DMS153 treated with DMSO at 0.1 percent for 48 hours (cell line): ENCODE results near the gene SYNDIG1.
"Not testable (repeated sequence)": the region's sequence is repeated elsewhere in the genome, so short reads cannot be mapped to it uniquely, and the experiment has no call there.

Experiments
- DNase-seq: peaks from one replicate; lab custom pipeline; 2025; ENCODE audit not compliant: unreplicated experiment; lab: John Stamatoyannopoulos, UW

The SYNDIG1 gene

DNA sequence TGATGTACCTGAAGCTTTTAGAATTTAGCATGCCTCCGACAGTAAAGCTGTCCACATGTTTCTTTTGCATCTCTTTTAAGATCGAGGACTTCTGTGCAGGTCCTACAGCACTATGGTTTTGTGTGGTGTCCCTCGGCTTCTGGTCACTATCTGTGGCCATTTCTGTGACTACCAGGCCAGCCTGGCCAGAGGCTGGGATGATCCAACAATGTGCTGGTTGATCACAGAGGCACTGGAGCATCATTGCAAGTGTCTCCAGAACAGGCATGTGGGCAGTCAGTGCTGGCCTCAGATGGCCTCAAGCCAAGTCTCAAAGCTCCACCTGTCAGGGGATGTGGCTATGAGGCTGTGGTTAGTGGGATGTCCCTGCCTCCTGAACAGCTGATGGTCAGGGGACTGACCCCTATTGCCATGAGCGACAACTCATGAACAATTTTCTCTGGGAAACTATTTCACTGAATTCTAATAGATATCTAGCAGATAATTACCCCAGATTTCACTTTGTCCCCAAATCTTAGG, 136.6 kb downstream of the SYNDIG1 start:
- no peak for DNase-seq

DNA sequence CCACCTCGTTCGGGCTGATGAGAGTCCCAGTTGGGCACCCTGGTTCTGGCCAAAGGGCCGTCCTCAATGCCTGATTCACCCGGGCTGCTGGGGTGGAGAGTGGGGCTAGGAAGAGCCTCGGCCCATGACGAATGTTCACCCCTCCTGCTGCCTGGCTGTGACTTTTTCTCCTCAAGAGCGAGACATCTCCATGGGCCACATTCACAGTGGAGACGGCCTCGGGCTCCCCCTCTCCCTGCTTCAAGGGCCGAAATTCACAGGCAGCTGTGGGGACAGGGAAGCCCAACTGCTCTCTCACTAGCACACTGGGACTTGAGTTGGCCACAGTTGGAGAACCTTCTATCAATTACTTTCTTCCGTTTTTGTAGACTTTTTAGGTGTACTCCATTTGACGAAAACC, 138.0 kb downstream of the SYNDIG1 start:
- no peak for DNase-seq

DNA sequence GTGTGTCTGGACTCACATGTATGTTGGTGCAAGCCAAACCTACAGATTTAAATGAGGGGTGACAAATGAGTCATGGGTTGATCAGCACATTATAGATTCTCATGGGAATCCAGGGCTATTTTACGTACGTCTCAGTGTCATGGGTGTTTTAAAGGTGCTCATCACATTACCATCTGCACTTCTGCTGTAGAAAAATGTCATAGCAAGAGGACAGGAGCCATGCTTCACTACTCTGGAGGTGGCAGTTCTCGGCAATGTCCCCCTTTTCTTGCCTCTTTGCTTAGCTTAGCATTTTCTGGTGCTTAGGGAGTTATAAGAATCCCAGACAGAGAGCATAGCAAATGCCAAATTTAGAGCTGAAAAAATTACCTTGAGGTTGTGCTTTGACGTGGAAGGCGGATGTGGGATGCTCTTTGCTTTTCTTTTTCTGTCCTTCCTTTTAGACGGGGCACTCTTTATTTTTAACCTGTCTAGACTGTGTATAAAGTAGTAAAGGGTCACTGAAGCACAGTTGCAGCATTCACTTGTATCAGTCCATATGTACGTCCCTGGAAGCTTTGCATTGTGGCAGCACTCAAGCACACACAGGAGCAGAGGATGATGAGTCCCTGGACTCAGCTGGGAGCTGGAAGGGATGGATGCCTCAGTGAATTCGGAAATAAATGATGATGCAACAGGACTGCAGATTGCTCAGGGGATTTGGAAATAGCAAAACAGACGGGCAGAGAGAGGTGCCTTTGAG, 139.7 kb downstream of the SYNDIG1 start:
- DNase-seq: no peak

DNA sequence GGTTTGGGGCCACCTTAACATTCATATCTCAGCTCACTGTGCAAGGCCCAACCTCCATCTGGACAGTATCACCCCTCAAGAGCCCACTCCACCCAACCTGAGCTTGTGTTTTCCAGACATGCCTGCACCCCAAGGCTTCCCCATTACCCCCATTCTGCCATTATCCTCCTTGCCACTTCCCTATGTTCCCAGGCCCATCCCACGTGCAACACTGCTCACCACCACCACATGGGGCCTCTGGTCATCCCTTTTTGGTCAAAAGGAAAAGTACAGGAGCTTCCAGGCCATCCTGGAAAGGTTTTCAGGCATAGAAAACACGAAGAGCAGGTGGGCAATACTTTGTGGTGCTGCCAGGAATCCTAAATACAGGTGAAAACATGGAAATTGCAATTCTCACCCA, 140.3 kb downstream of the SYNDIG1 start:
- no peak for DNase-seq

DNA sequence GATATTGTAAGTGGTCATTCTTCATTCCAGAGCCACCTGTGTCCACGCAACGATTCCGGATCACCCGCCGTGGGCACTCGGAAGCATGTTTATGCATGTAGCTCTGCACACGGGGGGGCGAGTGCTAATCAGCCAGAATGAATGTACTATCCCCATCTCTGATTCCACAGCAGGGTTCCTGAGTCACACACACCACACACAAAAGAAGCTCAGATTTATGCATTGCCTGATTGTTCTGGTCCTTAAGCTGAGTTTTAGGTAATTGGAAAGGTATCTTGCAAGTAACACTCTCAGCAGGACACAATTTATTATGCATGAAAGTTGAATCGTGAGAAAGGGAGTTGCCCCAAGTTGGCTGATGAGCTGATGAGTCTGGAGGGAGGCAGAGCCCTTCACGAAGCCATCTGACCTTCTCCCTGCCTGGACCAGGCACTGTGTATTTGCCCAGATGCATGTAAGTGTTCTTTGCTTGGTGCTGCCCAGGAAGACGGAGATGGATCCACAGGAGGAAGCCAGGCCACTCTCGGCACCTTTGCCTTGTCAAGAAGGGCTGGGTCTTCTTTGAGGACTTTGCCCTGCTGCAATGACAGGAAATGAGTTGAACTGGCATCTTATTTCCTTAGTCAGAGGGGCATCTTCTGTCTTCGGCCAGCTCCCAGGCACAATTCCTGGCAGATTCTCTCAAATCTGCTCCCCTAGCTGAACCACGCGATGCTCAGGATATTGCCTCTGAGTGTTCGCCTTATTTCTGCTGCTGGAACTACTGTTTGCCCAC, 141.1 kb downstream of the SYNDIG1 start:
- no peak for DNase-seq

DNA sequence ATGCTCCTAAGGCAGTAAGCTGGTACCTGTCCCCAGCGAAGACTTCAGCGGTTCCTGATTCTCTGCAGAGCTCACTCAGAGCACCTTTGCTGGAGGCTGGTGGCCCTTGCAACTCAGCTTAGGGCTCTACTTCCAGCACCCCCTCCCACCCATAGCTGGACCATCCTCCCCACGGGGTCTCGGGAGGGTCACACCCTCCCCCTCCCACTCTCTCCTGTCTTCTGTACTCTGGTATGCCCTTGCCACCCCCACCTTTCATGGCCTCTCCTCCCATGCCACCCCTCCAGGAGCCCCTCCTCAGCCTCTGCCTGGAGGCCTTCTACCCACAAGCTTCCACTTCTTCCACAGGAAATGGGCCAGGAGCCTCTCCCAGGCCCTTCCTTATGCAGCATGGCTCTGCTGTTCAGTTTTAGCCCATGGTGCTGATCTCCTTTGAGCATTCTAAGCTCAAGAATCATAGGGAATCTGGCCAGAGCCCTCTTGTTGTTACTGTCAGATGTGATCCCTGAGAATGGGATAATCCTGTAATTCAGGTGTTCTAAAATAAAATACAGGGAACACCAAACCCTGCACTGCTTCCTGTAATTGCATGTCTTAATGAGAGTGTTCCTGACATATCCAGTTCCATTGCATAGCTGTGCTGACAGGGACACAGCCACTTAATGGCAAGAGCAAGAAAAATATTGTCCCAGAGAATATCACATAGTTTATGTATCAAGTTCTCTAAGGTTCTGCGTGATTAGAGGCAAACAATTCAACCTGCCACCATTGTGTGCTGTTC, 142.1 kb downstream of the SYNDIG1 start:
- DNase-seq: no peak

DNA sequence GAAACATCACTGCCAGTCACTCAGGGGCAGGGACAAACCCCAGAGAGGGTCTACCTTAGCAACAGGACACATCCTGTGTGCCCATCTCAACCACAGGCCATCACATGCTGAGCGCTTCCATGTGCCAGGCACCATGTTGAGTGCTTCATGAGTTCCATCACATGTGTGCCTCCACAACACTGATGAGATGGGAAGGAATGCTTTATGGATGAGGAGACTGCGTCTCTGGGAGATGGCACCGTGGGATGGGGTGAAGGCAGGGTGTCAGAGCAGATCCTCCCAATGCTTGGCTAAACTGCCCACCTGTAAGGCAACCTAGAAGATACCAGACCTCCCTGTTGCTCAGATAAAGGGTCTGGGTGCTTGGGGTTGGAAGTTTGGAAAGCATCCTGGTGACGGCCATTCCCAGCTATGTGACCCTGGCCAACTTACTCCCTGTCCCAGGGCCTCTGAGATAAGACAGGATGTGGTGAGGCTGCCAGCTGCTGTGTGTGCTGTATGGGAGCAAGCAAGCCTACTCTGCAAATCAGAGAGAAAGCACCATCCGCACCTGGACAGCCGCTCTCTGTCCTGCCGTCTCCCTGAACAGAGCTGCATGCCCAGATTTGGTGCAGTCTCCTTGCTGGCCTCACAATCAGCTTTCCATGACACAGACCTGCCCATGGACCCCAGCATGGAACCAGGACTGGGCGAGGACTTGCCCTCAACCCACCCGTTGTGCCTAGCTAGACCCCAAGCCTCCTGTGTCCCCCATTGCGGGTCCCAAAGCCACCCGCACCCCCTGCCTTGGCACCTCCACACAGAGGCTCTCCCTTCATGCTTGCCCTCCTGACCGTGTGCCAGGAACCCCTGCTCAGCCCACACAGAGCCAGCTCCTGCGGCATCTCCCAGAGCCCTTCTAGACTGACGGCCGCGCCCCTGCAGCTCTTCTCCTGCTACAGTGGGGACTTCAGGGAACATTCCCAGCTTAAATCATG, 143.7 kb downstream of the SYNDIG1 start:
- DNase-seq: no peak

DNA sequence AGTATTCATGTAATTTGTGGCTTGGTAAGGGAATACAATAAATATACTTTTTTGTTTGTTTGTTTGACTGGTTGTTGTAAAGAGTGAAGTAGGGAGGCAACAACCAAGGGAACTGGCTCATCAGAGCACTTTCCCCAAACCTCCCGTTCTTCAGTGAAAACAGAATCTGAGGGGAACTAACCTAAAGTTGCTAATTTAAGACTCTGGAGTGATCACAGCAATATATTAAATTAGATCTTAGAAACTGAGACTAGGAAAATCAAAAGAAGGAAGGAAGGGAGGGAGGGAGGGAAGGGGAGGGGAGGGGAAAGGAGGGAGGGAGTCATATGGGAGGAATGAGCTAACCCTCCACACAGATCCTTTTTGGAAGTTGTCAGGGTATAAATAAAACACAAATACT, 144.9 kb downstream of the SYNDIG1 start:
- DNase-seq: no peak

DNA sequence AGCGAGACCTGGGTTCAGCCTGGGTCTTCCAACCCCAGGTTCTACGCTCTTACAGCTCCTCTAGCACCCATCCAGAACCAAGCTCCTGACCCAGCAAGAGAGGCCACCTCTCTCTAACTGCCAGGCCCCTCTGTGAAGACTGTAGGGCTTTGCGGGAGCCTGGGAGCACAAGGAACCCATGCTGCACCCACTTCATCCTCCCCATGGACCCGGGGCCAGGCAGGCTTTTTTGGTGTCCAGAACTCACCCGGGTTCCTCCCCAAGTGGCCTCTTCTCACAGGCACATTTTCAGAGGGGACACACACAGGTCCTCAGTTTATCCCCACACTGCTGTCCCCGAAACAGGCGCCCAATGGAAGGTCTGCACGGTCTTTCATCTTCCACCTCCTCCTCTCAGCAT, 145.9 kb downstream of the SYNDIG1 start:
- no peak for DNase-seq

DNA sequence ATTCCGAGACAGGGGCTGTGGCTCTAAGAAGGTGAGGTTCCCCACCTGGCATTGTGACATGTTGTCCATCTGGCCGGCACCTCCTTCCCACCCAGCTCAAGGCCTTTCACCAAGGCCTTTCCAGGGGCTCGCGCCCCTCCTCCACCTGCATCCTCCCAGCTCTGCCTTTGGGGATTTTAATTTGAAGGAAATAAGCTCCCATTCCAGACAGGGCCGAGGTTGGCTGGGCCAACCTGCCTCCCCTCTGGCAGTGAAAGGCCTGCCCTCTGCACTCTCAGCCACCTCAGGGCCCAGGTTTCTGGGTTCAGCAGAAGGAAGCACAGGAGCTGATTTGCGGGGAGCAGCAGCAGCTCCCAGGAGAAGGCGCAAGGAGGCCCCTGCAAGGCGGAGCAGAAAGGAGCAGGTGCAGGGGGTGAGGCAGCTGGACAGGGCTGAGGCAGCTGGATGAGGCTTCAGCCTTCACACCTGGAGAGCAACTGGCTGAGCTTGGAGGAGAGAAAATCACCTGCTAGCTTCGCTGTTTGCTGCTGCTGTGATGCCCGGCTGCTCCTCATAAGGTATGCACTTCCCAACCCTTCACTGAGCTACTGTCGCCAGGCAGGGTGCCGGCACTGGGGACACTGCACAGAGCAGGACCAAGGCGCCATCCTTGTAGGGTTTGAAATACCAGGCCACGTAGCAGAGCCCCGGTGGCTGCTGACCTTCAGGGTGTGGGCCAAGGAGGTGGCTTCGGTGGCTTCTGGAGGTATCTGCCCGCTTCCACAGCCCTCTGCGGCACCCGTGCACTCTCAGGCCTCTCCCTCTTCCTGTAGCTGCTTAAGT, 147.0 kb downstream of the SYNDIG1 start:
- no peak for DNase-seq

DNA sequence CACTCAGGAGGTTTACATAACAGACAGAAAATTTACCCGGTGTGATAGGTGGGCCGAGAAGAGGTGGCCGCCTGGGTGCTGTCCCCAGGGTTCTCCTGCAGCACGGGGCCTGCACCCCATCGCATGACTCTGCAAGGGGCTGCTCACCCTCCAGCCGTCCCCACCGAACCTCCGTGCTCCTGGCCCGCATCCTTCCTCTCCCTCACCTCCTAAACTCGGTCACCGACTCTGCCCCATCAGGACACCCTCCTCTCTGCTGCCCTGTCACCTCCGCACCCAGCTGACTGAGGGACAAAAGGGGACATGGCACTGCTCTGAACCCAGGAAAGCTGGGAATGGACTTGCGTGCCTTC, 147.6 kb downstream of the SYNDIG1 start:
- no peak for DNase-seq

DNA sequence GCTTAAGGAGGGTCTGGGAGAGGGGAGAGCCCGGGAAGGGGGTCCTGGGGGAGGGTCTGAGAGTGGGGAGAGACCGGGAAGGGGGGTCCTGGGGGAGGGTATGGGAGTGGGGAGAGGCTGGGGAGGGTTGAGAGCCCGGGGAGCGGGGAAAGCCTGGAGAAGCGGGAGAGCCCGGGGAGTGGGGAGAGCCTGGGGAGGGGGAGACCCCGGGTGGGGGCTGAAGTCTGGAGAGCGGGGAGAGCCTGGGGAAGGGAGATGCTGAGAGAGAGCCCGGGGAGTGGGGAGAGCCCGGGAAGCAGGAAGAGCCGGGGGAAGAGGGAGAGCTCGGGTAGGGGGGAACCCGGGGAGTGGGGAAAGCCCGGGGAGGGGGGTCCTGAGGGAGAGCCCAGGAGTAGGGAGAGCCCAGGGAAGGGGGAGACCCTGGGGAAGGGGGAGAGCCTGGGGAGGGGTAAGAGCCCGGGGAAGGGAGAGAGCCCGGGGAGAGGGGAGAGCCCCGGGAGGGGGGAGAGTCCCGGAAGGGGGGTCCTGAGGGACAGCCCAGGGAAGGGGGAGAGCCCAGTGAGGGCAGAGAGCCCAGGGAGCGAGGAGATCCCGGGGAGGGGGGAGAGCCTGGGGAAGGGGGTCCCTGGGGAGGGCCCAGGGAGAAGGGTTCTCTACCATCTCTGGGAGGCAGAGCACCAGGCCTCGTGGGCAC, 148.5 kb downstream of the SYNDIG1 start:
- no peak for DNase-seq

DNA sequence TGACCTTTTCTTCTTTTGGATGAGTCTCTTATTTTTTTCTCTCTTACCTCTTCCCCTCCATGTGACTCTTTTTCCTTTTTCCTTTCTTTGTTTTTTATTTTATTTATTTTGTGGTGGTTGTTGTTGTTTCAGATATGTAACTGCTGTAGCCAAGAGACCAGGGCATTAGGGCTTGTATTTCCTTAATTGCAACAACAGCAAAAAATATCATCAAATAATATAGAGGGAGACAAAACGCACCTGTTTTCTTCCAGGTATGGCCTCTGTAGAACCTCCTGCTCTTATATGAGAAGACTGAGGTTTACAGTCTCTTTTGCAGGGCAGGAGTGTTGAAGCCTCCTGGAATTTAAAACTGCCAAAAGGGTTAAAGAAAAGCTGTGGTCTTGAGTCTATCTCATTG, 149.3 kb downstream of the SYNDIG1 start:
- no peak for DNase-seq

DNA sequence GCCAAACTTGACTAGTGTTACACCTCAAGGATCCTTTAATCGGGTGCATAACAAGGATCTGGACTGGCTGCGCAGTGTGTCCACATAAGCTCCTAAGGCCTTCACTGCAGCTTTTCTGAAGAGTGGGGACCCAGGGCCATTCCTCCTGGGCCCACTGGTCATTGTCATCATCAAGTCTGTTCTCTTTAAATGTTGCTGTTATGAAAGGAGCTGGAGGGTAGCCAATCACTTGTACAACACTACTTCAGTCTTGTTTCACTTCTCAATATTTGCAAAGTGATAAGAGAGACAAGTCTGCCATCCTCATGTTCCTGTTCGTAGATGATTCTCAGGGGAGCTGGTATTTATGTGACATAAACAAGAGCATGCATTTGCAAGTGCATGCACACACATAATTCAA, 149.8 kb downstream of the SYNDIG1 start:
- no peak for DNase-seq

DNA sequence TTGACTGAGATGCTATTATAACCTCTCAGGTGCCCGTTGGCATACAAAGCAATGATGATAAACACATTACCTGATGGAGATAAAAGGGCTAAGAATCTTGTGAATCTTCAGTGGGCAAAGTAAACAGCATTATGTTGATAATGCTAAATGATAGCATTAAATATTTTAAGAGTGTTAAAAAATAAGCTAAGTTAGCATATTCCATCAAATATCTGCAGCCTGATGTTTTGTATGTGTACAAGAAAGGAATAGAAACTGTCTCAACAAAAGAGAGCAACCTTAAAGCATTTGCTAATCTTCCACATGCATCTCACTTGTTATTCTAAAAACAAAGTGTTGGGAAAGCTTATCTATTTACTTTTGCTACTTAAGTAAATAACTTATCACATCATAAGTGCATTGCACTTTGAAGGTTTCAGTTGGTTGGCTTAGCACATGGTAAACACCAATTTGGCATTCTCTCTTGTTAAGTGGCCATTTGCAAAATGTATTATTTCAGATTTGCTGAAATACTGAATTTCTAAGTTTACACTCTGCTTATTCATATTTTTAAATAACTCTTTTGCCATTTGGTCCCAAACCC, 151.6 kb downstream of the SYNDIG1 start:
- no peak for DNase-seq

DNA sequence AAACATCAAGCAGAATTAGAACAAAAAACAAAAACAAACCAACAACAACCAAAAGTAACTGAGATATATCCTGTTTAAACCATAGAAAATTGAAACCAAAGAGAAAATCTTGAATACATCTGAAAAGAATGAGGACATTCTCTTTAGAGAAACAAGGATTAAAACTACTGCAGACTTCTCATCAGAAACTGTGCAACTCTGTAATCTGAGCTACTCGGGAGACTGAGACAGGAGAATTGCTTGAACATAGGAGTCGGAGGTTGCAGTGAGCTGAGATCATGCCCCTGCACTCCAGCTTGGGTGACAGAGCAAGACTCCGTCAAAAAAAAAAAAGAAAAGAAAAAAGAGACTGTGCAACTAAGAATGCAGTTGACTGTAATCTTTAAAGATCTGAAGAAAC, 153.4 kb downstream of the SYNDIG1 start:
- DNase-seq: no peak

DNA sequence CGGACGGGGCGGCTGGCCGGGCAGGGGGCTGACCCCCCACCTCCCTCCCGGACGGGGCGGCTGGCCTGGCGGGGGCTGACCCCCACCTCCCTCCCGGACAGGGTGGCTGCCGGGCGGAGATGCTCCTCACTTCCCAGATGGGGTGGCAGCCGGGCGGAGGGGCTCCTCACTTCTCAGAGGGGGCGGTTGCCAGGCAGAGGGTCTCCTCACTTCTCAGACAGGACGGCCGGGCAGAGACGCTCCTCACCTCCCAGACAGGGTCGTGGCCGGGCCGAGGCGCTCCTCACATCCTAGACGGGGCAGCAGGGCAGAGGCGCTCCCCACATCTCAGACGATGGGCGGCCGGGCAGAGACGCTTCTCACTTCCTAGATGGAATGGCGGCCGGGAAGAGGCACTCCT, 156.7 kb downstream of the SYNDIG1 start:
- DNase-seq: not testable (repeated sequence)

DNA sequence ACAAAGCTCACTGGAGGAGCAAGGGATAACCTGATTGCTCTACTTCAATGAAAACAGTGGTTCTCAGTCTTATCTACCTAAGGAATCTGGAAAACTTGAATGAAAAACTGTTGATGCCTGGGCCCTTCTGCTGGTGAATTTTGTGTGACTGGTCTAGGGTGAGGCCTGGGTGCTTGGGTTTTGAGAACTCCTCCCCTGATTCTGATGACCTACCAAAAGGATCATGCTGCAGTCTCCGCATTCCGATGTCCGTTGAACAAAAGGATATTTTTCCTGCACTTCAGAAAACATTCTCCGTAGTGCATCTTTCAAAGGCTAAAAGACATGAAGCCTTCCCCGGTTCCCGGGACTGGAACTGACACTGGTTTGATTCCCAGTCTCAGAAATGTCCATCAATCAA, 157.9 kb downstream of the SYNDIG1 start:
- no peak for DNase-seq

DNA sequence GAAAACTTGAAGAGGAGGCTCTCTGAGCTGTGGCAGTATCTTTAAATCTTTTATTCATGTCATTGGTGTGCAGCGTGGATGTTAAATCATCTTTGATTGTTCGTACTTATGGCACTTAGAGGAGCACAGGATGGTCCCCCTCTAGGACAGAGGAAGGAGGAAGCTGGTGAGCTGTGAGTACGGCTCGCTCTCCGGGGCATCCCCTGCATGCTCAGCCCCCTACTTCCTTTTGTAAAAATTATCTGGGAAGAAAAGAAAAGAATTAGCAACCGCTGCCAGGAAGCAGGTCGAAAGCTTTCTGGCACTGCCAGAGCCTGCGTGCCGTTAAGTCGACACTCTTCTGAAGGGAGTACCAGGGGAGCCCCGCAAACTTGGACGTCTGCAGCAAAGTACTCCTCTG, 158.5 kb downstream of the SYNDIG1 start:
- no peak for DNase-seq
